ENCODE results near the gene DOCK1. TPM values are rescaled to one million over a fixed set of nuclear protein-coding genes. Genes with fewer than 3 reads are reported as not detected.
A peak's percentile ranks its signal among the peaks of the same experiment; 100 is the strongest.

Gene DOCK1
- total and polyA plus RNA-seq, 2 donors from 2014 or later = 15.8 to 81.7 TPM

- Histone ChIP-seq H3K27ac (ENCODE audit: low read depth in 2 of 2, low read length in 2 of 2) (no peak overlapping the region), H3K4me3 (ENCODE audit: low read length in 3 of 3) (no peak overlapping the region), H3K9ac (ENCODE audit: low read length in 3 of 3) (no peak overlapping the region), H3K36me3 (ENCODE audit: control insufficient read depth in 2 of 3, insufficient read depth in 3 of 3, low read length in 3 of 3) (peaks cover 0 to 7% (median 2%) of the 10 kb centered on the region in 3 donors), H3K4me1 (ENCODE audit: control insufficient read depth in 2 of 3, insufficient read depth in 2 of 3, low read depth in 1 of 3, low read length in 3 of 3) (no peaks in the 10 kb centered on the region), H3K27me3 (ENCODE audit: control insufficient read depth, insufficient read depth, low read length) (no peaks in the 10 kb centered on the region), H3K9me3 (ENCODE audit: control insufficient read depth in 2 of 3, insufficient read depth in 1 of 3, low read length in 3 of 3) (no peaks in the 10 kb centered on the region)
- DNase-seq (no peak), FAIRE-seq (no peak)
- no peak for TF ChIP-seq CTCF (IDR thresholded peaks at IDR 0.05; ENCODE audit: borderline replicate concordance, extremely low read depth, insufficient read depth)
- intact Hi-C loops (cut with DNase I) = no loop called here
Observed at GRCh38 chr10:127250031-127250430, 344.8 kb downstream of the DOCK1 start.

GRCh38 chr10:127252818-127253217, 347.6 kb downstream of the DOCK1 start:
- Histone ChIP-seq H3K4me3 (ENCODE audit: low read length in 3 of 3) (no peak overlapping the region), H3K9me3 (ENCODE audit: control insufficient read depth in 2 of 3, insufficient read depth in 1 of 3, low read length in 3 of 3) (no peaks in the 10 kb centered on the region), H3K36me3 (ENCODE audit: control insufficient read depth in 2 of 3, insufficient read depth in 3 of 3, low read length in 3 of 3) (peaks cover 0 to 13% (median 2%) of the 10 kb centered on the region in 3 donors), H3K27me3 (ENCODE audit: control insufficient read depth, insufficient read depth, low read length) (no peaks in the 10 kb centered on the region), H3K9ac (ENCODE audit: low read length in 3 of 3) (no peak overlapping the region), H3K27ac (ENCODE audit: low read depth in 2 of 2, low read length in 2 of 2) (no peak overlapping the region), H3K4me1 (ENCODE audit: control insufficient read depth in 2 of 3, insufficient read depth in 2 of 3, low read depth in 1 of 3, low read length in 3 of 3) (no peaks in the 10 kb centered on the region)
- FAIRE-seq (no peak), DNase-seq (no peak)
- no peak for TF ChIP-seq CTCF (IDR thresholded peaks at IDR 0.05; ENCODE audit: borderline replicate concordance, extremely low read depth, insufficient read depth)
- intact Hi-C loops (cut with DNase I) = no loop called here

GRCh38 chr10:127254276-127254675, 349.0 kb downstream of the DOCK1 start:
- FAIRE-seq (no peak), DNase-seq (no peak)
- H3K27me3 ChIP-seq (ENCODE audit: control insufficient read depth, insufficient read depth, low read length) = no peaks in the 10 kb centered on the region
- H3K4me1 ChIP-seq (ENCODE audit: control insufficient read depth in 2 of 3, insufficient read depth in 2 of 3, low read depth in 1 of 3, low read length in 3 of 3) = no peaks in the 10 kb centered on the region
- no peak overlapping the region for H3K27ac ChIP-seq (ENCODE audit: low read depth in 2 of 2, low read length in 2 of 2)
- H3K36me3 ChIP-seq (ENCODE audit: control insufficient read depth in 2 of 3, insufficient read depth in 3 of 3, low read length in 3 of 3) = peaks cover 0 to 18% (median 2%) of the 10 kb centered on the region in 3 donors
- H3K4me3 ChIP-seq (ENCODE audit: low read length in 3 of 3) = no peak overlapping the region
- H3K9ac ChIP-seq (ENCODE audit: low read length in 3 of 3) = no peak overlapping the region
- no peaks in the 10 kb centered on the region for H3K9me3 ChIP-seq (ENCODE audit: control insufficient read depth in 2 of 3, insufficient read depth in 1 of 3, low read length in 3 of 3)
- TF ChIP-seq CTCF (IDR thresholded peaks at IDR 0.05; ENCODE audit: borderline replicate concordance, extremely low read depth, insufficient read depth) = no peak
- intact Hi-C loops (cut with DNase I) = no loop called here

- no peak overlapping the region for H3K9ac ChIP-seq (ENCODE audit: low read length in 3 of 3)
- H3K27ac ChIP-seq (ENCODE audit: low read depth in 2 of 2, low read length in 2 of 2) = no peak overlapping the region
- peak in 3 of 5 donors; percentile 43 to 53 (median 49) for DNase-seq
- FAIRE-seq = no peak
- intact Hi-C loops (cut with DNase I) = no loop called here
- H3K4me1 ChIP-seq (ENCODE audit: control insufficient read depth in 2 of 3, insufficient read depth in 2 of 3, low read depth in 1 of 3, low read length in 3 of 3) = no peaks in the 10 kb centered on the region
- H3K9me3 ChIP-seq (ENCODE audit: control insufficient read depth in 2 of 3, insufficient read depth in 1 of 3, low read length in 3 of 3) = no peaks in the 10 kb centered on the region
- H3K27me3 ChIP-seq (ENCODE audit: control insufficient read depth, insufficient read depth, low read length) = no peaks in the 10 kb centered on the region
- peaks cover 2 to 21% (median 5%) of the 10 kb centered on the region in 3 donors for H3K36me3 ChIP-seq (ENCODE audit: control insufficient read depth in 2 of 3, insufficient read depth in 3 of 3, low read length in 3 of 3)
- TF ChIP-seq CTCF (IDR thresholded peaks at IDR 0.05; ENCODE audit: borderline replicate concordance, extremely low read depth, insufficient read depth) = no peak
- H3K4me3 ChIP-seq (ENCODE audit: low read length in 3 of 3) = no peak overlapping the region
Observed at GRCh38 chr10:127257395-127257794, 352.2 kb downstream of the DOCK1 start.
